NCI-H2029 (cell line): ENCODE data around the gene FOLR1.
"Not testable (repeated sequence)": the region's sequence is repeated elsewhere in the genome, so short reads cannot be mapped to it uniquely, and the experiment has no call there.

Experiments
- DNase-seq: peaks from one replicate; lab custom pipeline; 2025; lab: John Stamatoyannopoulos, UW

The FOLR1 gene

GRCh38 chr11:72191961-72192381, at the start of gene FOLR1:
Gene FOLR1 (plus strand): TSS chr11:72192140. CDS start chr11:72192174, 34 bp downstream.
- no peak for DNase-seq

- not testable (repeated sequence) for DNase-seq
Observed at GRCh38 chr11:72142543-72142942, 49.4 kb upstream of the FOLR1 start.

GRCh38 chr11:72144807-72145565, 47.0 kb upstream of the FOLR1 start:
- no peak for DNase-seq

GRCh38 chr11:72146625-72147024, 45.3 kb upstream of the FOLR1 start:
- DNase-seq: no peak

GRCh38 chr11:72150882-72151281, 41.1 kb upstream of the FOLR1 start:
- no peak for DNase-seq

- not testable (repeated sequence) for DNase-seq
Observed at GRCh38 chr11:72153874-72154273, 38.1 kb upstream of the FOLR1 start.

- no peak for DNase-seq
Observed at GRCh38 chr11:72154816-72155215, 37.1 kb upstream of the FOLR1 start.

GRCh38 chr11:72155751-72156150, 36.2 kb upstream of the FOLR1 start:
- no peak for DNase-seq

GRCh38 chr11:72157131-72157530, 34.8 kb upstream of the FOLR1 start:
- no peak for DNase-seq

GRCh38 chr11:72160319-72160718, 31.6 kb upstream of the FOLR1 start:
- DNase-seq: no peak

- DNase-seq: no peak
Observed at GRCh38 chr11:72162891-72163492, 28.9 kb upstream of the FOLR1 start.

GRCh38 chr11:72164187-72164586, 27.8 kb upstream of the FOLR1 start:
- DNase-seq: not testable (repeated sequence)

GRCh38 chr11:72169046-72169555, 22.8 kb upstream of the FOLR1 start:
- DNase-seq: not testable (repeated sequence)

- DNase-seq: not testable (repeated sequence)
Observed at GRCh38 chr11:72169754-72170153, 22.2 kb upstream of the FOLR1 start.

GRCh38 chr11:72172043-72172442, 19.9 kb upstream of the FOLR1 start:
- not testable (repeated sequence) for DNase-seq

- no peak for DNase-seq
Observed at GRCh38 chr11:72173291-72173690, 18.6 kb upstream of the FOLR1 start.

GRCh38 chr11:72174302-72175070, 17.5 kb upstream of the FOLR1 start:
- no peak for DNase-seq

GRCh38 chr11:72177656-72178055, 14.3 kb upstream of the FOLR1 start:
- no peak for DNase-seq

- DNase-seq: no peak
Observed at GRCh38 chr11:72179049-72179803, 12.7 kb upstream of the FOLR1 start.

GRCh38 chr11:72179804-72180396, 12.0 kb upstream of the FOLR1 start:
- no peak for DNase-seq

- DNase-seq: not testable (repeated sequence)
Observed at GRCh38 chr11:72180892-72181552, 10.9 kb upstream of the FOLR1 start.
